Spinal cord (tissue), 10 donors: Measurements from ENCODE around the gene SSX4. TPM values are rescaled to one million over a fixed set of nuclear protein-coding genes. Genes with fewer than 3 reads are reported as not detected.
"Not testable (repeated sequence)": the region's sequence is repeated elsewhere in the genome, so short reads cannot be mapped to it uniquely, and the experiment has no call there.

Source experiments
- DNase-seq, 6 donors: peaks; one replicate each; pipeline versions ENCODE4 v3.0.0 to v3.0.0-alpha.2; 2013 to 2015; ENCODE audit warnings: low spot score in 6 of 6, low read depth in 4 of 6
- H3K27ac ChIP-seq: one replicate; pipeline ENCODE4 v1.5.1; 2013; ENCODE audit warnings: low read depth, low read length, control low read depth
- H3K27me3 ChIP-seq: one replicate; pipeline ENCODE4 v1.6.1; 2013; ENCODE audit warnings: low read length; ENCODE audit not compliant: control insufficient read depth, insufficient read depth
- H3K36me3 ChIP-seq: one replicate; pipeline ENCODE4 v1.6.1; 2013; ENCODE audit warnings: low read length; ENCODE audit not compliant: control insufficient read depth, insufficient read depth
- H3K4me1 ChIP-seq: one replicate; pipeline ENCODE4 v1.6.1; 2013; ENCODE audit warnings: low read length; ENCODE audit not compliant: control insufficient read depth, insufficient read depth
- H3K4me3 ChIP-seq: one replicate; pipeline ENCODE4 v1.5.1; 2013; ENCODE audit warnings: low read depth, low read length, control low read depth
- H3K9me3 ChIP-seq: one replicate; pipeline ENCODE4 v1.6.1; 2013; ENCODE audit warnings: low read length; ENCODE audit not compliant: control insufficient read depth, insufficient read depth
- WGBS: methylation state at CpG from one replicate; pipeline ENCODE4 v1.1.5; 2013; ENCODE audit warnings: missing lambda C conversion rate; ENCODE audit not compliant: insufficient coverage; 5-methylcytosine and 5-hydroxymethylcytosine counted together
- polyA plus RNA-seq, 2 donors: library from polyadenylated mRNA; unstranded; fragments of 120-200 nt; gene quantifications; one replicate each; pipeline ENCODE4 v1.2.1, GENCODE V29; 2013; ENCODE audit not compliant: insufficient read length in 2 of 2
- small RNA-seq: library from RNA; depleted of rRNA; stranded (forward); fragments of <200 nt; gene quantifications from one replicate; pipeline ENCODE3, GENCODE V24; 2014; ENCODE audit warnings: low replicate concordance
- total RNA-seq, 2 donors: library from RNA; depleted of rRNA in 1 of 2; stranded (reverse); fragments of 120-200 nt in 1 of 2; fragments of >200 nt in 1 of 2; gene quantifications; one replicate each; pipeline versions ENCODE4 v1.2.3 to v1.2.4, GENCODE V29; 2013 to 2014
- donor health status: healthy.

The SSX4 gene
- total and polyA plus RNA-seq, 4 donors, result not detected

GRCh38 chrX:48411860-48412259 is 28.5 kb downstream of the SSX4 start, which contains the start of gene SSX4B:
TSS of gene SSX4B (minus strand) at chrX:48411960. CDS start at chrX:48411372, 588 bp downstream.
- H3K4me3 ChIP-seq, H3K36me3 ChIP-seq, H3K4me1 ChIP-seq, H3K27ac ChIP-seq, DNase-seq, H3K27me3 ChIP-seq, H3K9me3 ChIP-seq: not testable (repeated sequence)
- no CpG with 5 or more reads among the region's 15 CpGs for WGBS

GRCh38 chrX:48427027-48427716 is 43.8 kb downstream of the SSX4 start:
- H3K27me3 ChIP-seq, H3K4me3 ChIP-seq, DNase-seq, H3K9me3 ChIP-seq, H3K27ac ChIP-seq, H3K4me1 ChIP-seq, H3K36me3 ChIP-seq: not testable (repeated sequence)
- no CpG with 5 or more reads among the region's 12 CpGs for WGBS

GRCh38 chrX:48429606-48430005 is 46.3 kb downstream of the SSX4 start:
- WGBS, result no CpG with 5 or more reads among the region's 5 CpGs
- H3K4me1 ChIP-seq, result not testable (repeated sequence)

GRCh38 chrX:48430166-48430565 is 46.8 kb downstream of the SSX4 start:
- H3K4me3 ChIP-seq, DNase-seq, H3K36me3 ChIP-seq, H3K4me1 ChIP-seq, H3K27ac ChIP-seq, H3K27me3 ChIP-seq, H3K9me3 ChIP-seq: not testable (repeated sequence)
- WGBS, result 80% methylated on average over 1 of the region's 4 CpGs

More at GRCh38 chrX:48429606-48430005, 46.3 kb downstream of the SSX4 start:
- not testable (repeated sequence) for H3K4me3 ChIP-seq, H3K27ac ChIP-seq, H3K36me3 ChIP-seq, H3K27me3 ChIP-seq, H3K9me3 ChIP-seq, DNase-seq

- WGBS, result 77% methylated on average over 13 of the region's 13 CpGs
- DNase-seq, H3K27ac ChIP-seq, H3K4me1 ChIP-seq, H3K27me3 ChIP-seq, H3K36me3 ChIP-seq, H3K4me3 ChIP-seq, H3K9me3 ChIP-seq: not testable (repeated sequence)
Measured at GRCh38 chrX:48433713-48434112, 50.4 kb downstream of the SSX4 start.

Small RNA genes lying within 50 kb of the gene (small RNA-seq; reads per million reads assigned to genes)
- gene AL606490.4 (not detected), gene AL606490.7 (not detected), gene AL606490.9 (not detected)

Other genes starting within 250 kb of the SSX4 start
- gene SSX5, start 186.7 kb upstream of the SSX4 start, total RNA-seq, result not detected
- gene SSX5, start 186.7 kb upstream of the SSX4 start, polyA plus RNA-seq, result not detected
- not detected for gene SSX1, start 128.1 kb upstream of the SSX4 start, total RNA-seq
- gene SSX1, start 128.1 kb upstream of the SSX4 start, polyA plus RNA-seq, result not detected
- not detected for gene SSX3, start 26.8 kb upstream of the SSX4 start, total RNA-seq
- not detected for gene SSX3, start 26.8 kb upstream of the SSX4 start, polyA plus RNA-seq
- not detected for gene SSX4B, start 28.4 kb downstream of the SSX4 start, total RNA-seq
- not detected for gene SSX4B, start 28.4 kb downstream of the SSX4 start, polyA plus RNA-seq
- 10 to 100 TPM; 16.4 to 42.5 TPM for gene SLC38A5, start 86.7 kb downstream of the SSX4 start, total RNA-seq
- gene SLC38A5, start 86.7 kb downstream of the SSX4 start, polyA plus RNA-seq, result 10 to 100 TPM; 65.0 to 65.9 TPM
- gene FTSJ1, start 92.7 kb downstream of the SSX4 start, total RNA-seq, result 10 to 100 TPM; 25.7 to 47.9 TPM
- 10 to 100 TPM; 47.2 to 63.1 TPM for gene FTSJ1, start 92.7 kb downstream of the SSX4 start, polyA plus RNA-seq
- gene PORCN, start 125.5 kb downstream of the SSX4 start, total RNA-seq, result 10 to 100 TPM; 11.2 to 12.6 TPM
- 10 to 100 TPM; 25.7 to 26.7 TPM for gene PORCN, start 125.5 kb downstream of the SSX4 start, polyA plus RNA-seq
- gene EBP, start 138.3 kb downstream of the SSX4 start, total RNA-seq, result 10 to 100 TPM; 32.5 to 59.1 TPM
- gene EBP, start 138.3 kb downstream of the SSX4 start, polyA plus RNA-seq, result 10 to 100 TPM; 61.6 to 62.9 TPM
- gene TBC1D25, start 156.2 kb downstream of the SSX4 start, total RNA-seq, result 1 to 10 TPM; 6.8 to 8.3 TPM
- 10 to 100 TPM; 20.3 to 23.3 TPM for gene TBC1D25, start 156.2 kb downstream of the SSX4 start, polyA plus RNA-seq
- 100 to 1,000 TPM; 116 to 158 TPM for gene RBM3, start 190.9 kb downstream of the SSX4 start, total RNA-seq
- gene RBM3, start 190.9 kb downstream of the SSX4 start, polyA plus RNA-seq, result 100 to 1,000 TPM; 216 to 254 TPM
- gene WDR13, start 214.0 kb downstream of the SSX4 start, total RNA-seq, result 100 to 1,000 TPM in 1 of 2 donors, 10 to 100 TPM in 1; 48.0 to 126 TPM
- gene WDR13, start 214.0 kb downstream of the SSX4 start, polyA plus RNA-seq, result 100 to 1,000 TPM; 136 to 137 TPM